Left ventricle myocardium inferior (tissue), 1 donor: ENCODE measurements around the gene PEF1. TPM values are rescaled to one million over a fixed set of nuclear protein-coding genes. Genes with fewer than 3 reads are reported as not detected.
"Not testable (repeated sequence)": the region's sequence is repeated elsewhere in the genome, so short reads cannot be mapped to it uniquely, and the experiment has no call there.

ENCODE experiments used
- DNase-seq: peaks from one replicate; pipeline ENCODE4 v3.0.0-alpha.2; 2020
- H3K27ac ChIP-seq: fragments of 200-600 bp; replicated peaks from 2 replicates; pipeline ENCODE4 v1.8.0; 2021
- H3K27me3 ChIP-seq: fragments of 200-600 bp; 2 replicates; pipeline ENCODE4 v1.8.0; 2021; ENCODE audit warnings: low read depth
- H3K36me3 ChIP-seq: fragments of 200-600 bp; 2 replicates; pipeline ENCODE4 v1.8.0; 2021
- H3K4me1 ChIP-seq: fragments of 200-600 bp; 2 replicates; pipeline ENCODE4 v1.8.0; 2021
- H3K4me3 ChIP-seq: fragments of 200-600 bp; 2 replicates; pipeline ENCODE4 v1.8.0; 2021; ENCODE audit warnings: mild to moderate bottlenecking, moderate library complexity
- H3K9me3 ChIP-seq: fragments of 200-600 bp; replicated peaks from 2 replicates; pipeline ENCODE4 v1.8.0; 2021
- intact Hi-C: fragments of 100-400 bp; cut with micrococcal nuclease; formaldehyde crosslinking; loops from one replicate; pipeline ENCODE4 v1.11.0; 2022
- total RNA-seq: library from RNA; stranded (reverse); fragmentation: NEBNext Ultra II Directional; extraction: Animal tissue kit (Norgen Biotek cat#: 25700); gene quantifications from one replicate; pipeline ENCODE4 v1.2.1, GENCODE V29; 2021
- TF ChIP-seq, protein P1 (sequence below): fragments of 200-600 bp; IDR thresholded peaks from 2 replicates; pipeline ENCODE4 v1.8.0; 2021; ENCODE audit warnings: antibody characterized with exemption, mild to moderate bottlenecking, borderline replicate concordance
- donor health status: DM: no; HTN: yes; CAD: no; lungs with severe emphysema.

The PEF1 gene
- total RNA-seq, 1 donor from 2014 or later, result 36.4 TPM

- intact Hi-C loops, result no loop called here
- peaks cover 72% of the 10 kb centered on the region for H3K4me1 ChIP-seq
- peak overlapping the region; percentile 97 for H3K27ac ChIP-seq
- H3K27me3 ChIP-seq, result no peaks in the 10 kb centered on the region
- peak; percentile 69 for DNase-seq
- H3K36me3 ChIP-seq, result peaks cover 35% of the 10 kb centered on the region
- TF ChIP-seq, protein P1, sequence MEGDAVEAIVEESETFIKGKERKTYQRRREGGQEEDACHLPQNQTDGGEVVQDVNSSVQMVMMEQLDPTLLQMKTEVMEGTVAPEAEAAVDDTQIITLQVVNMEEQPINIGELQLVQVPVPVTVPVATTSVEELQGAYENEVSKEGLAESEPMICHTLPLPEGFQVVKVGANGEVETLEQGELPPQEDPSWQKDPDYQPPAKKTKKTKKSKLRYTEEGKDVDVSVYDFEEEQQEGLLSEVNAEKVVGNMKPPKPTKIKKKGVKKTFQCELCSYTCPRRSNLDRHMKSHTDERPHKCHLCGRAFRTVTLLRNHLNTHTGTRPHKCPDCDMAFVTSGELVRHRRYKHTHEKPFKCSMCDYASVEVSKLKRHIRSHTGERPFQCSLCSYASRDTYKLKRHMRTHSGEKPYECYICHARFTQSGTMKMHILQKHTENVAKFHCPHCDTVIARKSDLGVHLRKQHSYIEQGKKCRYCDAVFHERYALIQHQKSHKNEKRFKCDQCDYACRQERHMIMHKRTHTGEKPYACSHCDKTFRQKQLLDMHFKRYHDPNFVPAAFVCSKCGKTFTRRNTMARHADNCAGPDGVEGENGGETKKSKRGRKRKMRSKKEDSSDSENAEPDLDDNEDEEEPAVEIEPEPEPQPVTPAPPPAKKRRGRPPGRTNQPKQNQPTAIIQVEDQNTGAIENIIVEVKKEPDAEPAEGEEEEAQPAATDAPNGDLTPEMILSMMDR, result no peak
- peak overlapping the region; percentile 57 for H3K4me3 ChIP-seq
- no peaks in the 10 kb centered on the region for H3K9me3 ChIP-seq
Measured at GRCh38 chr1:31588751-31589515, 55.7 kb downstream of the PEF1 start.

DNA sequence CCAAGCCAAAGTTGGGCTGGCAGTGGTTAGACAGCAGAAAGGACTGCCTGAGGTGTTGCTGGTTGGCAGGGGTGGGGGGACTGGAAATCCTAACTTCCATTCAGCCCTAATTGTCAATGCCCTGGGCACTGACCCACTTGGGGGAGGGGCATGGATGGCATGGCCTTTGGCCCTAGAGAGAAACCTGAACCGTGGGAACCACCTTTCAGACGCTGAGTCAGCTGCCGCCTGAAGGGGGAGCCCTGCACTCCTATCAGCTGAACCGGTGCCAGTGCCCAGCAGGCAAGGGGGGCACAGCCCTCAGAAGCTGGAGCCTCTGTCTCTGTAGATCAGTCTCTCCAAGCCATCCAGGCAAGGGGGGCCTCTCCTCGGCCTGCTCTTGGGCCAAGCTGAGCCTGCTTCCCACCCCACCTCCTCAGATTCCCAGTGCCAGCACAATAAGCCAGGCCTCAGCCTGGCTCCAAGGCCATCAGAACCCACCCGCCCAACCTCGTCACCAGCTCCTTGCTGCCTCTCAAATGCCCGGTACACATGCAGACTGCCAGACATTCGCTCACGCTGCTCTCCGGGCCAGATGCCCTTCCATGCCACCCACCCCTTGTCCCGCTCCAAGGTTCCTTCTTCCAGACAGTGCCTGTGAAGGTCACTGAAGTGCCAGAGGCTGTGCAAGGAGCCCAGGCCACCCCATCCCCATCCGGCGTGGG lies 56.8 kb downstream of the PEF1 start:
- peak; percentile 74 for DNase-seq
- Histone ChIP-seq H3K27ac (peak overlapping the region; percentile 97), H3K4me3 (peak overlapping the region; percentile 57), H3K4me1 (peaks cover 80% of the 10 kb centered on the region), H3K36me3 (peaks cover 44% of the 10 kb centered on the region), H3K27me3 (no peaks in the 10 kb centered on the region), H3K9me3 (no peaks in the 10 kb centered on the region)
- intact Hi-C loops, result no loop called here
- TF ChIP-seq, protein P1, result peak; percentile 71

- Histone ChIP-seq H3K36me3 (peaks cover 46% of the 10 kb centered on the region), H3K4me1 (peaks cover 85% of the 10 kb centered on the region), H3K4me3 (peak overlapping the region; percentile 57), H3K27ac (peak overlapping the region; percentile 97)
- DNase-seq, H3K27me3 ChIP-seq, intact Hi-C loops, H3K9me3 ChIP-seq: not testable (repeated sequence)
Measured at GRCh38 chr1:31587328-31587699, 57.4 kb downstream of the PEF1 start.

DNA sequence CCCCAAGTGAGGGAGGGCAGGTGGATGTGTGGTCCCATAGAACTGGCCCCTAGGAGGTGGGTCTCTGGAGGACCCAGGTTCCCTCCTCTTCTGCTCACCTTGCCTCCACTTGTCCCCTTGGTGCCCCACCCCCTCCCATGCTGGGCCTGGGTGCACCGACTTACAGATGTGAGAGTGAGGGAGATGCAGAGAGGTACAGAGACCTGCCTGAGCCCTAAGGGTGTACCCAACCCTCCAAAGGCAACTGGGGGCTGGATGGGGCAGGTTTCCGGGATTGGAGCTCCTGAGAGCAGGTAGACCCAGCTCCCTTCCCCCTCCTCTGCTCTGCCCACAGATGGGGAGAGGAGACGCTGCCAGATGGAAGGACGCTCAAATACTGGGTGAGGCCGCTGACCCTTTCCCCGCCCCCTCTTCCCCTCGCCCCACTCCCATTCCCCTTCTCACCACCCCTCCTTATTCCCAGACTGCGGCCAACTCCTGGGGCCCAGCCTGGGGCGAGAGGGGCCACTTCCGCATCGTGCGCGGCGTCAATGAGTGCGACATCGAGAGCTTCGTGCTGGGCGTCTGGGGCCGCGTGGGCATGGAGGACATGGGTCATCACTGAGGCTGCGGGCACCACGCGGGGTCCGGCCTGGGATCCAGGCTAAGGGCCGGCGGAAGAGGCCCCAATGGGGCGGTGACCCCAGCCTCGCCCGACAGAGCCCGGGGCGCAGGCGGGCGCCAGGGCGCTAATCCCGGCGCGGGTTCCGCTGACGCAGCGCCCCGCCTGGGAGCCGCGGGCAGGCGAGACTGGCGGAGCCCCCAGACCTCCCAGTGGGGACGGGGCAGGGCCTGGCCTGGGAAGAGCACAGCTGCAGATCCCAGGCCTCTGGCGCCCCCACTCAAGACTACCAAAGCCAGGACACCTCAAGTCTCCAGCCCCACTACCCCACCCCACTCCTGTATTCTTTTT lies 58.0 kb downstream of the PEF1 start:
- peak overlapping the region; percentile 97 for H3K27ac ChIP-seq
- intact Hi-C loops, result no loop called here
- peaks cover 85% of the 10 kb centered on the region for H3K4me1 ChIP-seq
- DNase-seq, result no peak
- H3K9me3 ChIP-seq, result no peaks in the 10 kb centered on the region
- TF ChIP-seq, protein P1, result no peak
- peaks cover 49% of the 10 kb centered on the region for H3K36me3 ChIP-seq
- no peaks in the 10 kb centered on the region for H3K27me3 ChIP-seq
- H3K4me3 ChIP-seq, result peak overlapping the region; percentile 70

- TF ChIP-seq, protein P1, result no peak
- Histone ChIP-seq H3K27me3 (no peaks in the 10 kb centered on the region), H3K4me1 (peaks cover 92% of the 10 kb centered on the region), H3K9me3 (no peaks in the 10 kb centered on the region), H3K36me3 (peaks cover 51% of the 10 kb centered on the region), H3K4me3 (peak overlapping the region; percentile 70), H3K27ac (peak overlapping the region; percentile 97)
- no peak for DNase-seq
- intact Hi-C loops, result no loop called here
Measured at GRCh38 chr1:31585736-31586365, 58.8 kb downstream of the PEF1 start.
